ENCODE measurements around the gene SNAPIN.

DNA sequence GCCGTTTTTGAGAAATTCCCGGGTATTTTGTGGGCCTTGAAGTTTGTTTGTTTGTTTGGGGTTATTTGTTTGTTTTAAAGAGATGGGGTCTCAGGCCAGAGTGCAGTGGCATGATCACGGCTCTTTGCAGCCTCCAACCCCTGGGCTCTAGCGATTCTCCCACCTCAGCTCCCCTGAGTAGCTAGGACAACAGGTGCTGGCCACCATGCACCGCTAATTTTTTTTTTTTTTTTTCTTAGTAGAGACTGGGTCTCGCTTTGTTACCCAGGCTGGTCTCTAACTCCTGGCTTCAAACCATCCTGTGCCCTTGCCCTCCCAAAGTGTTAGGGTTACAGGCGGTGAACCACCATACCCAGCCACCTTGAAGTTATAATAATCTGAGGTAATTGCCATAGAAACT, 22.6 kb upstream of the SNAPIN start:
- TF ChIP-seq CTCF (conservative IDR thresholded peaks at IDR 0.05; ENCODE audit: low read depth, low read length): no peak
- TF ChIP-seq EZH2 (IDR thresholded peaks at IDR 0.05; ENCODE audit: low read length, unreplicated experiment): no peak
- no peak for TF ChIP-seq EZH2phosphoT487 (IDR thresholded peaks at IDR 0.05; ENCODE audit: borderline replicate concordance, low read length)

Measured in PC-3 (cell line).